H1 (cell line): Measurements from ENCODE around the gene GLTP. TPM values are rescaled to one million over a fixed set of nuclear protein-coding genes. Genes with fewer than 3 reads are reported as not detected.

ENCODE experiments used
- ATF2 ChIP-seq: IDR thresholded peaks from 2 replicates; pipeline ENCODE4 v1.6.1; 2012; ENCODE audit warnings: low read length, inconsistent platforms
- MAX ChIP-seq: IDR thresholded peaks from 2 replicates; pipeline ENCODE4 v1.6.1; 2012; ENCODE audit warnings: inconsistent platforms
- SUZ12 ChIP-seq: fragments of 200-600 bp; sonication (generic); IDR thresholded peaks from 2 replicates; pipeline ENCODE4 v1.6.1; 2012; ENCODE audit warnings: mild to moderate bottlenecking, inconsistent platforms, low read length, moderate library complexity, mixed read lengths
- TBP ChIP-seq: IDR thresholded peaks from 2 replicates; pipeline ENCODE4 v1.6.1; 2011; ENCODE audit warnings: low read depth, low read length, improper control_type of control experiment
- polyA plus RNA-seq, 7 experiments: library from polyadenylated mRNA; depleted of rRNA in 3 of 7; stranded (reverse) in 5 of 7; unstranded in 2 of 7; fragments of >200 nt in 5 of 7; fragments of 200-250 nt in 2 of 7; gene quantifications; 1 replicate in 5 of 7; 2 replicates in 1 of 7; 4 replicates in 1 of 7; pipeline versions ENCODE4 v1.2.1 to v1.2.3, GENCODE V29; 2011 to 2013; ENCODE audit warnings: missing spikeins in 2 of 7, mixed read lengths in 2 of 7
- total RNA-seq: library from RNA; stranded (reverse); fragmentation: NEBNext Ultra II Directional; extraction: Animal tissue kit (Norgen Biotek cat#: 25700); gene quantifications from 2 replicates; pipeline ENCODE4 v1.2.1, GENCODE V29; 2021

GLTP gene
- total and polyA plus RNA-seq, 2 of the 8 experiments (the other 6 are each of a cell fraction or from before 2014, with no cell fraction given) = 9.8 to 26.1 TPM

- TF ChIP-seq TBP (no peak), ATF2 (no peak), MAX (no peak), SUZ12 (no peak)
These were observed 46.3 kb upstream of the GLTP start (continued) for GRCh38 chr12:109926488-109927210.
